HG03103 (cell line): ENCODE measurements around the gene TMEM238.
"Not testable (repeated sequence)": the region's sequence is repeated elsewhere in the genome, so short reads cannot be mapped to it uniquely, and the experiment has no call there.

ENCODE experiments used
- ATAC-seq: cut with Tn5 transposase; IDR thresholded peaks from one replicate; pipeline ENCODE4 v1.9.1; 2021; ENCODE audit warnings: low read depth; ENCODE audit not compliant: unreplicated experiment

The TMEM238 gene, protein sequence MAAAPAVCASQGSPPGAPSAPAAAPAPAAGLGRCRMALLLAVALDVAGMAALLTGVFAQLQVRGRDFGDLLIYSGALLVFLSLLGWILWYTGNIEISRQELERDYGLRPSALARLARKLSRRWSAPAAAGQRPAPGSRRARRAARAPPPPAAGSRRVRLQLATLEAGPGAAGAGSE

GRCh38 chr19:55384131-55384919, at the start of gene TMEM238:
TMEM238 (minus strand) TSS chr19:55384292; CDS start chr19:55384259, 33 bp downstream.
- no peak for ATAC-seq

DNA sequence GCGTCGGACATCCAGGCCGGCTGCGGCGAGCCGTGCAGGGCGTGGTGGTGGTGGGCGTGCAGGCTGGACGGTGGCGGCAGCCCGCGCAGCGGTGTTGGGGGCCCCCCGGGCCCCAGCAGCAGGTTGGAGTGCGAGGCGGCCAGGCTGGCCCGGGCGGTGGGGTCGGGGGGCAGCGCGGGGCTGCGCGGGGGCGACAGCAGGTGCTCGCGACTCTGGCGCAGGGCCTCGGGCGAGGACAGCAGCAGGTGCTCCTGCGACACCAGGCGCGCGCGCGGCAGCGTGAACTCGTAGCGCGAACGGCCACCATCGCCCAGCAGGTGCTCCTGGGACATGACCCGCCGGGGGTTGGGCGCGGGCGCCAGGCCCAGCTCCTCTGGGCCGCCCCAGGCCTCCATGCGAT, 49.2 kb upstream of the TMEM238 start:
- ATAC-seq = no peak

- no peak for ATAC-seq
Observed at GRCh38 chr19:55432241-55432959, 48.3 kb upstream of the TMEM238 start.

DNA sequence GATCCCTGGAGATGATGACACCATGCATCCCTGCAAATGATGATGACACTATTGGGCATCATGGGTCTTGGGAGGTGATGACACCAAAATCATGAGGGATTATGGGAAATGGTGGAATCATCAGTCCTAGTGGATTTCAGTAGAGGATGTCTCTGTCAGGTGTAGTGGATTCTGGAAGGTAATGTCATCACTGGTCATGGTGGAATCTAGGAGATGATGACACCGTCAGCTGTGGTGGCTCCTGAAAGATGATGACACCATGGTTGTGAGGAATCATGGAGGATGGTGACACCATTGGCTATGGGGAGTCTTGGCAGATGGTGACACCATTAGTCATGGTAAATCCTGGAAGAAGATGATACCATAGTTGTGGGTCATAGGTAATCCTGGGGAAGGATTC, 47.1 kb upstream of the TMEM238 start:
- no peak for ATAC-seq

DNA sequence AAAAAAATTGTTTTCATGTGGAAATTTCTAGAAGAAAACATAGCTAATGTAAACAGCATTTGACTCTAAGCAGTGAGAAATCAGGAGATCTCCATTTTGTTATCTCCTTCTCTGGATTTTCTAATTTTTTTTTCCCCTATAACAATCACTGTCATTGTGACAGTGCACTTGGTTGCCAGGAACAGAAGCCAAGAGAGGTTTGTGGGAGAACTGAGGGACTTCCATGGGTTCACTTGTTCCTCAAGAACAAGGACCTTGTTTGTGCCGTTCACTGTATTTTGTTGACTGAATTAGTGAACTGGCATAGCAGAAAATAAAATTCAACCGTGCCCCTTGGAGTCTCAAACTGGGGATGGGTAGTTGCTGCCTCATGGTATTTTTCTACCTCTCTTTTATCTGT, 42.0 kb upstream of the TMEM238 start:
- ATAC-seq = no peak

- no peak for ATAC-seq
Observed at GRCh38 chr19:55424518-55424917, 40.4 kb upstream of the TMEM238 start.

- no peak for ATAC-seq
Observed at GRCh38 chr19:55423225-55424005, 39.3 kb upstream of the TMEM238 start.

- ATAC-seq = not testable (repeated sequence)
Observed at GRCh38 chr19:55421281-55421680, 37.2 kb upstream of the TMEM238 start.

- no peak for ATAC-seq
Observed at GRCh38 chr19:55419624-55420236, 35.6 kb upstream of the TMEM238 start.

DNA sequence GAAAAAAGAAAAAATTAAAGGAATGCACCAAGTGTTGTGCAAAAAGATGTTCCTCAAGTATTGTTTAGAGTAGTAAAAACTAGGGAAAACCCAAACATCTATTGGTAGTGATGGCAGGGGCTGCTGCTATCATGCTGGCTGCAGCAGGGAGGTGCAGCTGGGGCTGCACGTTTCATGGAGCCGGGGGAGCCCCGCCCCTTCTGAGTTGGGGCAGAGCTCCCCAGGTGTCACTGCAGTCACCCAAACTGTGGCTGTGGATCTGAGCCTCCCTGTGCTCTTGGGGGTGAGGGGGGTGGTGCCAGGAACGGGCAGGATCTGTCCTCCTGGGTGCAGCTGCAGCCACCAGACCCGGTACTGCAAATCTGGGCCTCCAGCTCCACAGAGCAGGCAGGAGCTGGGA, 35.0 kb upstream of the TMEM238 start:
- no peak for ATAC-seq

GRCh38 chr19:55418185-55418584, 34.1 kb upstream of the TMEM238 start:
- no peak for ATAC-seq

- ATAC-seq = no peak
Observed at GRCh38 chr19:55410168-55410567, 26.1 kb upstream of the TMEM238 start.

GRCh38 chr19:55409179-55409578, 25.1 kb upstream of the TMEM238 start:
- ATAC-seq = not testable (repeated sequence)

DNA sequence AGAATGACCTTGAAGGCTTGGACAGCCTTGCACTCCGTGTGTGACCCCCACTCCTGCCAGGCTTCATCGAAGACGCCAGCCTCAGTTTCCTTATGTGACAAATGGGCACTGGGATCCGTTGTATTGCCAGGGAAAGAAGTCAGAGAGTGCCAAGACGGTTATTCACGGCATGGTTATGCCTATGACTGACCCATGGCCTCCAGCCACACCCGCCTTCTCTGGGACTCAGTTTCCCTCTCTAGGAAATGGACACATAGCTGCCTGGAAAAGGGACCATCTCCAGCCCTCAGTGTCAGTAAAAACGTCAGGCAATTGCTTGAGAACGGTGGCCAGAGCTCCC, 24.4 kb upstream of the TMEM238 start:
- ATAC-seq = no peak

- peak; percentile 83 for ATAC-seq
Observed at GRCh38 chr19:55407800-55408532, 23.9 kb upstream of the TMEM238 start.

DNA sequence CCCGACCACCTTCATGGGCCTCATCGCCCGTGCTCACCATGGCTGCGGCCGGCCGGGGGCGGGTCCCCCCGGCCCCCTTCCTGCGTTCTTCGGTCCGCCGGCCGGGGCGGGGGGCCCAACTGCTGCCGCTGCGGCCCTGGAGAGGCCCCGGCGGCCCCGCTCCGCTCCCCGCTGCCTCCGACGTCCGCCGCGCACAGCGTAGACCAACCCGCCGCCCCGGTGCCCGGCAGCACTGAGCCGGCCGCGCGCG, 23.4 kb upstream of the TMEM238 start, which contains the start of gene UBE2S:
UBE2S (minus strand) TSS at position 239 of the 250 bp plus-strand sequence; CDS start at position 40, 199 bp downstream.
- ATAC-seq = not testable (repeated sequence)

GRCh38 chr19:55406826-55407549, 22.9 kb upstream of the TMEM238 start:
- ATAC-seq = peak; percentile 12

- no peak for ATAC-seq
Observed at GRCh38 chr19:55406091-55406825, 22.2 kb upstream of the TMEM238 start.

DNA sequence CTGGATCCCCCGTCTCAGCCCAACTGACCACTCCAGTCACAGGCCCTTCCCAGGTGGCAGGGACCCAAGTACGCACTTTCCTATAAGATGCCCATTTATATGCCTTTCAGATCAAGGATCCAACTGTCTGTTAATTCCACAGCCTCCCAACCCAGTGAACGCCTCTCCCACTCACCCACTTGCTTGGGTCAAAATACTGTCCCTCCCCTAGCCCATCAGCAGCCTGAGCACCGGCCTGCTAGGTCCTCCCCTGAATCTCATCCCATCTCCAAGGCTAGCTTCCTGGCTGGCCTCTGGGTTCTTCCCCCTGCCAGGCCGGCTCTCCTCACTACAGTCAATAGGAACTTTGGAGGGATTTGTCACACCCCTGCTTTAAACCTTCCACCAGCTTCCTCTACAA, 21.5 kb upstream of the TMEM238 start:
- no peak for ATAC-seq
